GM18498 (cell line): Measurements from ENCODE around the gene ZNF383.
"Not testable (repeated sequence)": the region's sequence is repeated elsewhere in the genome, so short reads cannot be mapped to it uniquely, and the experiment has no call there.

Source experiments
- ATAC-seq: cut with Tn5 transposase; IDR thresholded peaks from one replicate; pipeline ENCODE4 v1.9.1; 2021; ENCODE audit warnings: mild to moderate bottlenecking, moderate library complexity; ENCODE audit not compliant: unreplicated experiment

ZNF383 gene

DNA sequence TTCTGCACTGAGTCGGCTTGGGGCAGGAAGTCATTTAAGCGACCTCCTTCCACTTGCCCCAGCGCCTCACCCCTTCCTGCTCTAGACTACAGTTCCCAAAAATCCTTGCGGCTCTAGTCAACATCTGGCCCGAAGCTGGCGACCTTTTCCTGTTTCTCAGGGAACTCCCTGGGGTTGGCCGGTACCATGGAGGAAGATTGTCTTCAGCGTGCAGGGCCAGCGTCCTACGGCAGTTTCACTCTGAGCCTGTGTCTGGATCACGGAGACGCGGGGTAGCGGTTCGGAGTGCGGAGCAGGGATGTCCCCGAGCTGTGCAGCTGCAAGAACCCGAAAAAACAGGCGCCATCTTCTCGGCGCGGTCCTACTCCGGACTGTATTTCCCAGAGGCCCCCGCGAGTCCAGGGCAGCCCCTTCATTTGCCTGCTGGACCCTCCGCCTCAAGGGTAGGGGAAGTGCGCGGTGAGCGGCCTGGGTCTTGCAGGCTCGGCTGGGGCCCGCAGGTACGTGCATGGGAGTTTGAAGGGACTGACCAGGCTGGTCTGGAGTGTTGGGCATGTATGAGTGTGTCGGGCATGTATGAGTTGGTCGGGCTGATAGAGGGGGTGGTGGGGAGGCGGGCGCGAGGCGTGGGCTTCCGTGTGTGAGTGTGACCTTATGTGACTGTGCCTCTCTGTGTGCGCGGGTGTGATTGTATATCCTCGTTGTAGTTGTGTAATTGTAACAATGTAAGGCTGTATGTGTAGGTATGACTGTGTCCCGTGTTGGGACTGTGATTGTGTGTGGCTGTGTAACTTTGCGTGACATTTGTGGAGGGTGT, at the start of gene ZNF383:
Gene ZNF383, plus strand, starts transcription at position 440 of the 817 bp plus-strand sequence. CDS start 12,240 bp downstream, outside the sequence.
- peak; percentile 88 for ATAC-seq

DNA sequence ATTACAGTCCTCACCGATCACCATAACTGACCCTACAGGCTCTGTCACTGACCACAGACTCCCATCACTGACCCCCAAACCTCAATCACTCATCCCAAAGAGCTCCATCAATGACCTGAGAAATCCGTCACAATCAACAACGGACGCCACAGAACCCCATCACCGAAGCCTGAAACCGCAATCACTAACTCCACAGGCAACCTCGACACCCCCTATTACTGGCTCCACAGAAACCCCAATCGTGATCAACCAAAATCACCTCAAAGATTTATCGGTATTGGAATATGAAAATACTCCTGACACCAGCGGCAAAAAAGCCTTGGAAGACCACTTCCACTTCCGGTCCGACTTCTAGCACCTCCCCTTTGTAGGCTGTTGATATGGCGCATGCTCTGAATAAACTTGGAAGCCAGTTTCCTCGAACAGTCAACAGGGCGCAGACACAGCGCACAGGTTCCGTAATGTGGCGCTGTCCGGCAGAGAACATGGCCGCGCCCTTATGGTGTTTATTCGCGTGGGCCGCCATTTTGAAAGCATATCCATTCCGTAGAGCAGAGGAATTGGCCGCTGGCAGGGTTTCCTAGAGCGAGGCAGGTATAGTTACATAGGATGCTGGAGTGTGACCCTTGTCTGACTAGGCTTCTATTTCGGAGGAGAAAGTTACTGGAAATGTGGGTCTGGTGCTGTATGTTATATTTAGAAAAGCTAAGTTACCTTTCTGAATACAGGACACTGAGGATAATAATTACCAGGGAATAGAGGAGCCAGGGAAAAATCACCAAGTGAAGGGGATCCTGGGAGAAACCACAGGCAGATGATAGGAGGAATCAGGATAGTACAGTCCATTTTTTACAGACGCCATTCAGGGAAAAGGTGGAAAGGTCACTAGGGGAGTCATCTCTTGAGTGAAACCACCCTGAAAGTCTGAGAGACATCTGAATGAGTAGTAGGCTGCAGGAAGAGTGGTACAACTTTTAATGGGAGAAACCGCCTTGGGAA, 45.3 kb upstream of the ZNF383 start, which contains the start of gene ZNF585A:
Gene ZNF585A, minus strand, starts transcription at position 328 of the 999 bp plus-strand sequence. CDS start 2,785 bp downstream, outside the sequence.
- peak; percentile 98 for ATAC-seq

DNA sequence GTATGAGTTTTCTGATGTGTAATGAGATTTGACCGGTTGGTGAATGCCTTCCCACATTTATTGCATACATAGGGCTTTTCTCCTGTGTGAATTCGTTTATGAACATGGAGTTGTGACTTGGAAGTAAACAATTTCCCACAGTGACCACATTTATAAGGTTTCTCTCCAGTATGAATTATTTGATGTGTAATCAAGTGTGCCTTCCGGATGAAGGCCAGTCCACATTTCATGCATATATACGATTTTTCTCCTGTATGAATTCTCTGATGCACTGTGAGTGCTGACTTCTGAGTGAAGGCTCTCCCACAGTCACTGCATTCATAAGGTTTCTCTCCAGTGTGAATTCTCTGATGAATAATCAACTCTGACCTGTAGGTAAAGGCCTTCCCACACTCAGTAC, 31.9 kb upstream of the ZNF383 start:
- not testable (repeated sequence) for ATAC-seq

DNA sequence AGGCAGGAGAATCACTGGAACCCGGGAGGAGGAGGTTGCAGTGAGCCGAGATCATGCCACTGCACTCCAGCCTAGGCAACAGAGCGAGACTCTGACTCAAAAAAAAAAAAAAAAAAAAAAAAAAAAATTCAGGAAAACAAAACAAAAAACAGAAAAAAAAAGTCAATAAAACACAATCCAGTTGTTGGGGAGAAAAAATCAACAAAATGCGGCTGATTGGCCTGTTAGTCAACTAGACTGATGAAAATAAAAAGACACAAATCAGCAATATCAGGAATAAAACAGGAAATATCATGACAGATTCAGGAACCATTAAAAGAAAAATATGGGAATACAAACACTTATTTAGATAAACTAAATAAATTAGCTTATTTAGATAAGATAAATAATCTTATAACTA, 22.8 kb upstream of the ZNF383 start:
- ATAC-seq, result not testable (repeated sequence)

DNA sequence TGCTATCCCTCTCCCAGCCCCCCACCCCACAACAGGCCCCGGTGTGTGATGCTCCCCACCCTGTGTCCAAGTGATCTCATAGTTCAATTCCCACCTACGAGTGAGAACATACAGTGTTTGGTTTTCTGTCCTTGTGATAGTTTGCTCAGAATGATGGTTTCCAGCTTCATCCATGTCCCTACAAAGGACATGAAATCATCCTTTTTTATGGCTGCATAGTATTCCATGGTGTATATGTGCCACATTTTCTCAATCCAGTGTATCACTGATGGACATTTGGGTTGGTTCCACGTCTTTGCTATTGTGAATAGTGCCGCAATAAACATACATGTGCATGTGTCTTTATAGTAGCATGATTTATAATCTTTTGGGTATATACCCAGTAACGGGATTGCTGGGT, 20.9 kb upstream of the ZNF383 start:
- not testable (repeated sequence) for ATAC-seq

DNA sequence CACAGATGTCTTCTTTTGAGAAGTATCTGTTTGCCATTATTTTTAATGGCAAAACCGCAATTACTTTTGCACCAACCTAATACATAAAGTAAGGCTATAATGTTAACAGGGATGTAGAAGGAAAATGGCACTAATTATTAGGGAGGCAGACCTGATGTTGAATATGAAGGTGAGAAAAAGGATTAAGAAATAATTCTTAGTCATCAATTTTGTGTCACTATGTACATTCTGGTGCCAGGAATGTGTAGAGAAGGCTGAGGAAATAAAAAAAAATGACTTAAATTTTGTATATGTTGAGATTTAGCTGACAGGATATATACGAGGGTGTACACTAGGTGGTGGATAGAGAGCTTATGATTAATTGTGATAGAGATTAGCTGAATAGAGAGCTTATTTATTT, 20.2 kb upstream of the ZNF383 start:
- ATAC-seq, result no peak

DNA sequence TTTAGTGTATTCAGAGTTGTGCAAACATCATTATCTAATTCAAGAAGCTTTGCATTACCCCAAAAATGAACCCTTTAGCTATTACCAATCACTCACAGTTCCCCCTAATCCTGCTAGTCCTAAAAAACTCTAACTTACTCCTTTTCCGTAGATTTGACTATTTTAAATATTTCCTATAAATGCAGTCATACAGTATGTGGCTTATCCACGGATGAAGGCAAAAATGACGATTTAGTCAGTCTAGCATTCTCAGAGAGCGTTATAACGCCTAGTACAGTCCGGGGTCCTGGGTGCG, 587 bp upstream of the ZNF383 start:
- no peak for ATAC-seq

DNA sequence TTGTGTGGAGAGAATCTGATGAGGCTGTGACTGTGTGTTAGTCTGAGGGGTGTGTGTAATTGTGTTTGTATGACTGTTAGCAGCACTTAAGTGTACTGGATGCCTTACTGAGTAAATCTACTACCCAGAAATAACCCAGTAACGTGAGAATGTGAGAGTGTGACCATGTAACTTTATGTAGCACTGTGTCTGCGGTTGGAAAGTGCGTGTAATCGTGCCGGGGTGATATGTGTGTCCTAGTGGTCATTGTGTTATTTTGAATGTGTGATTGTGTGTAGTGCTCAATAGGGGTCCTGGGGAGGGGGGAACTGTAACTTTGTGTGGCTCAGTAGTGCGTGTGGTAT, 550 bp downstream of the ZNF383 start:
- no peak for ATAC-seq

DNA sequence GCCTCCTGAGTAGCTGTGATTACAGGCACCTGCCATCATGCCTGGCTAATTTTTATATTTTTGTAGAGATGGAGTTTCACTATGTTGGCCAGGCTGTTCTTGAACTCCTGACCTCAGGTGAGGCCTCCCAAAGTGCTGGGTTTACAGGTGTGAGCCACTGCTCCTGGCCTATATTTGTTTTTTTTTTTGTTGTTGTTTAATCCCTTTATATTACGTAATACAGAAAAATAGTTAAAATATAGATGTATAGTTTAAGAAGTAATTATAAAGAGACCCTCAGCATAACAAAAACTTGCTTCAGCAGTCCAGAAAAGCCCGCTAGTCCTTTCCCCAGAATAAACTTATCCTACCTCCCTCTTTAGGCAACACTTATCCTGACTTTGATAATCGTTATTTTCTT, 2.4 kb downstream of the ZNF383 start:
- ATAC-seq, result no peak

DNA sequence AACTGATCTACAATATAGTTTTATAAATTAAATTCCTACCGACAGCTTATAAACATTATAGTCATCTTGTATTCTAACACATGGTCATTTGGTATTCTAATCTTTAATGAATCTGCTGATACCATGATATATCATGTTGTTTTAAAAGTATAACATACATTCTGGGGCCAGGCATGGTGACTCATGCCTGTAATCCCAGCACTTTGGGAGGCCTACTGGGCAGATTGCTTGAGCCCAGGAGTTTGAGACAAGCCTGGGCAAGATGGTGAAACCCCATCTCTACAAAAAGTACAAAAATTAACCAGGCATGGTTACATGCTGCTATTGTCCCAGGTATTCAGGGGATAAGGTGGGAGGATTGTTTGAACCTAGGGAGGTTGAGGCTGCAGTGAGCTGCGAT, 3.1 kb downstream of the ZNF383 start:
- no peak for ATAC-seq

DNA sequence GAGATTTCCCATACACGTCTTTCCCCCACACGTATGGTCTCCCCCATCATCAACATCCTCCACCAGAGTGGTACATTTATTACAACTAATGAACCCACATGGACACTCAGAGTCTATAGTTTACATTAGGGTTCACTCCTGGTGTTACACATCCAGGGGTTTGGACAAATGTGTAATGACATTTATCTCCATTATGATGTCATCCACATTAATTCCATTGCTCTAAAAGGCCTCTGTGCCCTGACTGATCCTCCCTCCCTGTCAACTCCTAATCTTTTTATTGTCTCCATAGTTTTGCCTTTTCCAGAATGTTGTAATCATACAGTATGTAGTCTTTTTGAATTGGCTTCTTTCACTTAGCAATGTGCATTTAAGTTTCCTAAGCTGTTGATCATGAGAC, 8.2 kb downstream of the ZNF383 start:
- ATAC-seq, result no peak

DNA sequence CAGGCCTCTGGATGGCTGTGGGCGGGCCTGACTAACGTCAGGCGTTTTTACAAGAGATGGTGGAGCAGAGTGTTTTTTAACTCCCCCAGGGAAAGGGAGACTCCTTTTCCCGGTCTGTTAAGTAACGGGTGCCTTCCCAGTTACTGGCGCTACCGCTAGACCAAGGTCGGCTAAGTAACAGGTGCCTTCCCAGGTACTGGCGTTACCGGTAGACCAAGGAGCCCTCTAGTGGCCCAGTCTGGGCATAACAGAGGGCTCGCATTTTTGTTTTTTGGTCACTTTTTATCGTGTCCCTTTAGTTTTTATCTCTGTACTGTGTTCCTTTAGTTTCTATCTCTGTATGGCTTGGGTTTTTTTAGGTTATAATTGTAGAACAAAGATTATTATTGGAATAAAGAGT, 10.0 kb downstream of the ZNF383 start:
- ATAC-seq, result no peak

DNA sequence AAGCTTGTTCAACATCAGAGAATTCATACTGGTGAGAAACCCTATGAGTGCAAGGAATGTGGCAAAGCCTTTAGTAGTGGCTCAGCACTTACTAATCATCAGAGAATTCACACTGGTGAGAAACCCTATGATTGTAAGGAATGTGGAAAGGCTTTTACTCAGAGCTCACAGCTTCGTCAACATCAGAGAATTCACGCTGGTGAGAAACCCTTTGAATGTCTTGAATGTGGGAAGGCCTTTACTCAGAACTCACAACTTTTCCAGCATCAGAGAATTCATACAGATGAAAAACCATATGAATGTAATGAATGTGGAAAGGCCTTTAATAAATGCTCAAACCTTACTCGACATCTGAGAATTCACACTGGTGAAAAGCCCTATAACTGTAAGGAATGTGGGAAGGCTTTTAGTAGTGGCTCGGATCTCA, 25.2 kb downstream of the ZNF383 start:
- no peak for ATAC-seq

DNA sequence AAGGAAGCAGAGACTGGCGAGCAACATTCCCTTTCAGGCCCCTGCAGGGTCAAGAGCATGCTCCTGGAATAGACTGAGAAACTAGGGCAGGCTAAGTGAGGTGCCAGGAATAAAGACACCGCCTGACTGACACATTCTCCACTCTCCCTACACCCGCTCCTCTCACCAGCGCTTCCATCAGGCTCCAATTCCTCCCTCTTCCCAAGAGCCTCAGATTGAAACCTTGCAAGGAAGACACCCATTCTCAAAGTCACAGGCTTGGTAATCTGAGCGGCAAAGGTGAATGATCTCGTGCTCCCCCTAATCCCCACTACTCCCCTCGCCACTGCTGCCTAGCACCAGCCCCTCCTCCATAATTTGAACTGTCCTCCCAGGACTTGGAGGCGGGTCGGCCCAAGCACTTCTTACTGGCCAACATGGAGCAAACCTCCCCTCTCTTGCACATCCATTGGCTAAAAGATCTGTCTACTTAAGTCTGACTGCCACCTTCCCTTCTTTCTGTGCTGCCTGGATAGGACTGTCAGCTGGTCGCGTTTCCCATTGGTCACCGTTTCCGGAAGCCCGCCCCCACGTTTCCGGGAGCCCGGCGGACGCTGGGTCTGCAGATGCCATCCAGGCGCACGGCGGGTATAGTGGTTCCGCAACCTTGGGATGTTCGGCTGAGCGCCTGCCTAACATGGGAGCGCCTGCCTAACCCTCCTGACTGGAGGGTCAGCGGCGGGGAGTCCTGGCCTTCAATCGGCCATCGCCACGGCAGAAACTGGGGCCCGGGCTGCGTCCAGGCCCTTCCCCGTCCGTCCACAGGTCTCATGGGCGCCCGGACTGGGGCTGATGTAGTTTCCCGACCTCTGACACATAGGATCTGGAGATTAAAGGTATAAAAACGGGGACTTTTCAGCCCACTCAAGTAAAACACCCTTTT, 33.6 kb downstream of the ZNF383 start:
- no peak for ATAC-seq

DNA sequence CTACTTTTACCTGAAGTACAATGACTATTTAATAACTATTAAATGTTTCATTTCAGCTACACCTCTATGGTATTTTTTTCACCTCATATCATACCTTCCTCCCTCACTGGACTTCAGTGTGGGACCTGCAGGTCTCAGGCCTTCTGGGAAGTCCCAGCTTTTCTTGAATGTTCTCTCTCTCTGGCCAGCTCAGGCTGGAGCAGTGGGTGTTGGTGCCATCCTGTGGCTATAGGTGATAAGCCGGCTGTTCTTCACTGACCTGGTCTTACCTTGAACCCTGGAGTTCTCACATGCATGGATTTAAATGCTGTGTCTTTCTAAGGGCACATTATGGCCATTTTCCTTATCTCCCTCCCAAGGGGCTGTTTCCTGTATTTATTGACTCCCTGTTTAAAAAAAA, 45.0 kb downstream of the ZNF383 start:
- not testable (repeated sequence) for ATAC-seq

DNA sequence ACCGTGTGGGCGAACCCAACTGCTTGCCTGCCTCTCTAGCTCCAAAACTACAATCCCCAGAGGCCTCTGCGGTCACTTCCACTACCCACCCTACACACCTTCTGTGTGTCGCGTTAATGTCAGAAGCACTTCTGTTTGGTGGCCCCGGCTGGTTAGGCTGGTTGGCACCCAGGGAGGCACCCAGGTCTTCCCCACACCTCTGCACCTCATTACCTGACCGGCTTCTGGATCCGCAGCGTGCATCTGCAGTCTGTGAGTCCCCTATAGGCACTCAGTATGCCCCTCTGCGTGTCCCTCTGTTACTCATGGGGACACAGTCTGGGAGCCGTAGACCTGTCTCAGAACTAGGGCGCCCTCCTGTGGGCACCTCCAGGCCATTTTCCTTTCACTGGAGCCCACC, 49.0 kb downstream of the ZNF383 start:
- not testable (repeated sequence) for ATAC-seq

DNA sequence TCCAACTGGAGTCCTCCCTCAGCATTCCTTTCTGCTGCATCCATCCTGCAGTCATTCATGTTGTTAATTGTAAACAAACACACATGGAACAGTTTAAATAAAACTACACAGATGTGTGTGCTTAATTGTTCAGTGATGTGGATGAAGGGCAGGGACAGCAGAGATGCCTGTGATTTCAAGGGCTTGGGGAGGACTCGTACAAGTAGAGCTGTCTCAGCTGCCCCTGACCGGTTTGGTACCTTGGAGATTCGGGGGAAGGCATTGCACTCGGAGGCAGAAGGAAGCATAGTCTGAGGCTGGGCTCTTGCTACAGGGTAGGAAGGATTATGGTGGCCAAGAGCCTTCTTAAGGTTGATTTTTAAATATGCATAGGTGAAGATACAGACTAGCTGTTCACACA, 49.7 kb downstream of the ZNF383 start:
- ATAC-seq, result not testable (repeated sequence)

DNA sequence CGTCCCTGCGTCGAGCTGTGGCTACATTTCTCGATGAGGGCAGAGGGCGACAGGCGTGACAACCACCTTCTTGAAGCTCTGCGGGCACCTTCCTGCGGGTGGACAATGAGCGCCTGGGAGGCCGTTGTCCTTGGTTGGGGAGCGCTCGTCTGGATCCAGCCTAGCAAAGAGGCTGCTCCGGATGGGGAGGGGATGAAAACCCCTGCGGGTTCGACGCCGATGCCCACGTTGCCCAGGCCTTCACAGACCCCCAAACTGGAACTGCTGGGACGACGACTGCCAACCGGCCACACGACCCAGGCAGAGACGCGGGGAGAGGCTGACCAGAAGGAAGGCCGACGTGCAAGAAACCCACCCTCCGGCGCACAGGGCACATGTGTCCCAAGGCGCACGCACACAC, 62.6 kb downstream of the ZNF383 start:
- not testable (repeated sequence) for ATAC-seq

DNA sequence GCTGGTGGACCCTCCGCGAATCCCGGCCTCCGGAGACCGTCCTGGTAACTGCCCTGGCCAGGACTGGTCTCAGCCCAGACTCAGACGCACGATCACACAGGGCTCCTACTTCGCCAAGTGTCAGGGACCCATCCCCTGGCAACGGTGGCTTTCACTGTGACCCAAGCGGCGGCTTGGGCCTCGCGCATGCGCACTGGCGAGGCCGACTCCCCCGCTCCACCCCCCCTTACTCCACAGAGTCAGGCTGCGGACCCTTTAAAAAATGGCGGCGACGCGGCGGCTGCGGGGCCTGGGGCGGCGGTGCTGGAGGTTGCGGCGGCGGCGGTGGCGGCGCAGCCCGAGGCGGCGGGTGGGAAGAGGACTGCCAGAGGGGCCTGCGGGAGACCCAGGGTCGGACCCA, 66.0 kb downstream of the ZNF383 start:
- not testable (repeated sequence) for ATAC-seq

DNA sequence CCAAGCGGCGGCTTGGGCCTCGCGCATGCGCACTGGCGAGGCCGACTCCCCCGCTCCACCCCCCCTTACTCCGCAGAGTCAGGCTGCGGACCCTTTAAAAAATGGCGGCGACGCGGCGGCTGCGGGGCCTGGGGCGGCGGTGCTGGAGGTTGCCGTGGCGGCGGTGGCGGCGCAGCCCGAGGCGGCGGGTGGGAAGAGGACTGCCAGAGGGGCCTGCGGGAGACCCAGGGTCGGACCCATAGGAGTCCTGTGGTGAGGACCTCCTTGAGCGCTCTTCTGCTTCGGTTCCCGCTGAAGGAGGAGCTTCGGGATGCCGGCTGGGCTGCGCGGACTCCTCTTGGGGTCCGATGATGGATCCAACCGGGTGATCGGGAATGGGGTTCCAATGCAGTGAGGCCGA, 71.2 kb downstream of the ZNF383 start:
- ATAC-seq, result not testable (repeated sequence)
